ENCODE measurements around the gene OPN3. TPM values are rescaled to one million over a fixed set of nuclear protein-coding genes. Genes with fewer than 3 reads are reported as not detected.

The OPN3 gene
- total RNA-seq, 1 experiment from 2014 or later: 10.0 TPM

GRCh38 chr1:241591736-241592135, 48.4 kb downstream of the OPN3 start:
- TF ChIP-seq, protein P1, sequence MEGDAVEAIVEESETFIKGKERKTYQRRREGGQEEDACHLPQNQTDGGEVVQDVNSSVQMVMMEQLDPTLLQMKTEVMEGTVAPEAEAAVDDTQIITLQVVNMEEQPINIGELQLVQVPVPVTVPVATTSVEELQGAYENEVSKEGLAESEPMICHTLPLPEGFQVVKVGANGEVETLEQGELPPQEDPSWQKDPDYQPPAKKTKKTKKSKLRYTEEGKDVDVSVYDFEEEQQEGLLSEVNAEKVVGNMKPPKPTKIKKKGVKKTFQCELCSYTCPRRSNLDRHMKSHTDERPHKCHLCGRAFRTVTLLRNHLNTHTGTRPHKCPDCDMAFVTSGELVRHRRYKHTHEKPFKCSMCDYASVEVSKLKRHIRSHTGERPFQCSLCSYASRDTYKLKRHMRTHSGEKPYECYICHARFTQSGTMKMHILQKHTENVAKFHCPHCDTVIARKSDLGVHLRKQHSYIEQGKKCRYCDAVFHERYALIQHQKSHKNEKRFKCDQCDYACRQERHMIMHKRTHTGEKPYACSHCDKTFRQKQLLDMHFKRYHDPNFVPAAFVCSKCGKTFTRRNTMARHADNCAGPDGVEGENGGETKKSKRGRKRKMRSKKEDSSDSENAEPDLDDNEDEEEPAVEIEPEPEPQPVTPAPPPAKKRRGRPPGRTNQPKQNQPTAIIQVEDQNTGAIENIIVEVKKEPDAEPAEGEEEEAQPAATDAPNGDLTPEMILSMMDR (conservative IDR thresholded peaks at IDR 0.05): no peak
- no peak overlapping the region for H3K23ac ChIP-seq (ENCODE audit: insufficient read length, low read depth, low read length)
- H3K79me1 ChIP-seq (ENCODE audit: insufficient read depth, low read depth, low read length, poor library complexity, severe bottlenecking): no peaks in the 10 kb centered on the region
- no peak overlapping the region for H3K9ac ChIP-seq (ENCODE audit: extremely low read depth, insufficient read length, low read length)
- H2BK120ac ChIP-seq (ENCODE audit: low read depth, low read length, poor library complexity, severe bottlenecking): no peak overlapping the region
- H3K27me3 ChIP-seq (ENCODE audit: insufficient read depth, low read length): no peaks in the 10 kb centered on the region
- H2BK12ac ChIP-seq (ENCODE audit: insufficient read length, low read depth, low read length): no peak overlapping the region
- H4K91ac ChIP-seq (ENCODE audit: insufficient read length, low read depth, low read length): no peak overlapping the region
- Mint-ChIP-seq H3K4me3 (no peak overlapping the region), H3K27ac (no peak overlapping the region; a peak in 1 of 7 replicates), H3K27me3 (ENCODE audit: low read depth) (no peaks in the 10 kb centered on the region), H3K9me3 (no peaks in the 10 kb centered on the region), H3K36me3 (ENCODE audit: insufficient read depth in 1 of 3, low read depth in 3 of 3) (no peaks in the 10 kb centered on the region; a peak in 1 of 7 replicates), H3K4me1 (no peaks in the 10 kb centered on the region; a peak in 1 of 4 replicates)
- no peaks in the 10 kb centered on the region for H3K4me1 ChIP-seq (ENCODE audit: insufficient read depth, low read length)
- H3K14ac ChIP-seq (ENCODE audit: insufficient read depth, low read length): no peak overlapping the region
- no peak overlapping the region for H3K4me2 ChIP-seq (ENCODE audit: insufficient read depth, insufficient read length, low read length)
- no peaks in the 10 kb centered on the region for H3K23me2 ChIP-seq (ENCODE audit: insufficient read length, low read depth, low read length, poor library complexity, severe bottlenecking)
- no peaks in the 10 kb centered on the region for H4K20me1 ChIP-seq (ENCODE audit: control insufficient read depth, insufficient read depth, insufficient read length)
- no peak overlapping the region for H4K5ac ChIP-seq (ENCODE audit: insufficient read length, low read depth, low read length)
- no peak overlapping the region for H4K8ac ChIP-seq (replicated peaks; ENCODE audit: insufficient read length, low read depth, low read length)
- no peak overlapping the region for H3K4ac ChIP-seq (ENCODE audit: low read depth, low read length)
- no CpG with 5 or more reads among the region's 5 CpGs for WGBS (ENCODE audit: extremely low coverage, insufficient read length, low lambda C conversion rate)
- H3K27ac ChIP-seq (ENCODE audit: insufficient read length, low read depth, low read length): no peak overlapping the region
- H2BK15ac ChIP-seq (ENCODE audit: low read depth, low read length): no peak overlapping the region
- H2AFZ ChIP-seq (ENCODE audit: low read length): no peak overlapping the region
- no peak overlapping the region for H3K18ac ChIP-seq (ENCODE audit: insufficient read length, low read depth, low read length)
- no peak overlapping the region for H2BK20ac ChIP-seq (ENCODE audit: low read depth, low read length, poor library complexity, severe bottlenecking)
- H3K79me2 ChIP-seq (ENCODE audit: insufficient read depth, low read length): no peaks in the 10 kb centered on the region
- H3K56ac ChIP-seq (ENCODE audit: insufficient read length, low read depth, low read length): no peak overlapping the region
- H2BK5ac ChIP-seq (ENCODE audit: insufficient read length, low read length): no peak overlapping the region
- DNase-seq: no peak
- no peak overlapping the region for H2AK5ac ChIP-seq (ENCODE audit: insufficient read length, low read length)
- H3T11ph ChIP-seq (ENCODE audit: low read length): no peak overlapping the region
- no peaks in the 10 kb centered on the region for H3K9me3 ChIP-seq (ENCODE audit: control insufficient read depth, low read depth, low read length)

Measured in H9 (cell line).